GM21367 (cell line): Measurements from ENCODE around the gene WNT6.

Source experiments
- ATAC-seq: cut with Tn5 transposase; IDR thresholded peaks from one replicate; pipeline ENCODE4 v1.9.1; 2021; ENCODE audit not compliant: unreplicated experiment

The WNT6 gene

GRCh38 chr2:218875692-218876246 is 16.2 kb downstream of the WNT6 start:
- ATAC-seq: no peak

- ATAC-seq: no peak
Measured at GRCh38 chr2:218876562-218877219, 17.1 kb downstream of the WNT6 start.

GRCh38 chr2:218877331-218877730 is 17.7 kb downstream of the WNT6 start:
- no peak for ATAC-seq

- ATAC-seq: no peak
Measured at GRCh38 chr2:218877891-218878290, 18.3 kb downstream of the WNT6 start.

- no peak for ATAC-seq
Measured at GRCh38 chr2:218878486-218878885, 18.9 kb downstream of the WNT6 start.

GRCh38 chr2:218878926-218879761 is 19.5 kb downstream of the WNT6 start:
- no peak for ATAC-seq

GRCh38 chr2:218879776-218880101 is 20.1 kb downstream of the WNT6 start:
- ATAC-seq: no peak

GRCh38 chr2:218880102-218880858 is 20.7 kb downstream of the WNT6 start, which contains the start of gene WNT10A:
WNT10A (plus strand) TSS chr2:218880852; CDS start chr2:218880996, 144 bp downstream.
- ATAC-seq: peak; percentile 57

GRCh38 chr2:218880859-218881594 is 21.4 kb downstream of the WNT6 start:
- ATAC-seq: no peak

- no peak for ATAC-seq
Measured at GRCh38 chr2:218881744-218882460, 22.3 kb downstream of the WNT6 start.

- no peak for ATAC-seq
Measured at GRCh38 chr2:218882461-218882816, 22.8 kb downstream of the WNT6 start.

GRCh38 chr2:218882866-218883366 is 23.3 kb downstream of the WNT6 start:
- no peak for ATAC-seq

- ATAC-seq: no peak
Measured at GRCh38 chr2:218883491-218884490, 24.2 kb downstream of the WNT6 start.

GRCh38 chr2:218884519-218884918 is 24.9 kb downstream of the WNT6 start:
- ATAC-seq: no peak

GRCh38 chr2:218885981-218886947 is 26.7 kb downstream of the WNT6 start:
- ATAC-seq: peak; percentile 55

- no peak for ATAC-seq
Measured at GRCh38 chr2:218887079-218887478, 27.5 kb downstream of the WNT6 start.

GRCh38 chr2:218888341-218888740 is 28.7 kb downstream of the WNT6 start:
- ATAC-seq: no peak

GRCh38 chr2:218889937-218890336 is 30.3 kb downstream of the WNT6 start:
- no peak for ATAC-seq
